GM12891 (cell line): ENCODE data around the gene NDUFAF8.

Experiments
- DNase-seq: peaks from one replicate; pipeline ENCODE4 v3.0.0; 2011; ENCODE audit warnings: low spot score; ENCODE audit not compliant: insufficient read length
- FAIRE-seq: peaks from 2 replicates; lab custom pipeline; 2011; peaks lifted over from hg19 to GRCh38; lab: Jason Lieb, UNC
- PAX5 ChIP-seq: IDR thresholded peaks from 2 replicates; pipeline ENCODE4 v1.6.1; 2011; ENCODE audit warnings: low read length, moderate library complexity, mild to moderate bottlenecking; ENCODE audit not compliant: insufficient read depth, severe bottlenecking
- POLR2A ChIP-seq: IDR thresholded peaks from 2 replicates; pipeline ENCODE4 v1.6.1; 2011; ENCODE audit warnings: low read depth, low read length, control low read depth
- POLR2AphosphoS5 ChIP-seq: IDR thresholded peaks from 2 replicates; pipeline ENCODE4 v1.6.1; 2011; ENCODE audit warnings: low read depth, low read length, control low read depth
- POU2F2 ChIP-seq: IDR thresholded peaks from 2 replicates; pipeline ENCODE4 v1.6.1; 2011; ENCODE audit warnings: low read depth, mild to moderate bottlenecking, control low read depth, low read length, moderate library complexity
- SPI1 ChIP-seq: IDR thresholded peaks from 2 replicates; pipeline ENCODE4 v1.6.1; 2011; ENCODE audit warnings: low read depth, low read length, control low read depth
- TAF1 ChIP-seq: IDR thresholded peaks from 2 replicates; pipeline ENCODE4 v1.6.1; 2011; ENCODE audit warnings: low read depth, low read length, control low read depth

The NDUFAF8 gene

GRCh38 chr17:81200695-81201580 lies 38.2 kb upstream of the NDUFAF8 start:
- peak; percentile 80 for DNase-seq
- FAIRE-seq: no peak
- TF ChIP-seq POLR2A: no peak
- TF ChIP-seq SPI1: no peak
- no peak for TF ChIP-seq POU2F2
- TF ChIP-seq POLR2AphosphoS5: no peak

GRCh38 chr17:81202318-81202717 lies 36.8 kb upstream of the NDUFAF8 start:
- FAIRE-seq (no peak), DNase-seq (no peak)
- no peak for TF ChIP-seq POLR2A
- no peak for TF ChIP-seq TAF1
- no peak for TF ChIP-seq PAX5
- no peak for TF ChIP-seq POU2F2
- no peak for TF ChIP-seq SPI1
- no peak for TF ChIP-seq POLR2AphosphoS5

- FAIRE-seq (no peak), DNase-seq (no peak)
- TF ChIP-seq TAF1: no peak
- no peak for TF ChIP-seq PAX5
- TF ChIP-seq POLR2A: no peak
- TF ChIP-seq SPI1: no peak
Observed at GRCh38 chr17:81203136-81203535, 36.0 kb upstream of the NDUFAF8 start.

- no peak for TF ChIP-seq PAX5
- no peak for TF ChIP-seq TAF1
- TF ChIP-seq POLR2AphosphoS5: no peak
- no peak for TF ChIP-seq POU2F2
- no peak for TF ChIP-seq POLR2A
- TF ChIP-seq SPI1: no peak
- FAIRE-seq (no peak), DNase-seq (no peak)
Observed at GRCh38 chr17:81204578-81204977, 34.5 kb upstream of the NDUFAF8 start.

- no peak for DNase-seq
- FAIRE-seq: no peak
- TF ChIP-seq POLR2AphosphoS5 (no peak), POU2F2 (no peak), TAF1 (no peak), SPI1 (no peak), POLR2A (no peak), PAX5 (no peak)
Observed at GRCh38 chr17:81206166-81206565, 33.0 kb upstream of the NDUFAF8 start.

- TF ChIP-seq POLR2AphosphoS5 (no peak), SPI1 (no peak), POLR2A (no peak), POU2F2 (no peak), TAF1 (no peak), PAX5 (no peak)
- no peak for DNase-seq
- FAIRE-seq: no peak
Observed at GRCh38 chr17:81206657-81207056, 32.5 kb upstream of the NDUFAF8 start.

- DNase-seq (no peak), FAIRE-seq (peak; percentile 80)
- TF ChIP-seq POU2F2 (no peak), POLR2AphosphoS5 (no peak), TAF1 (no peak), PAX5 (no peak), SPI1 (no peak), POLR2A (no peak)
Observed at GRCh38 chr17:81207610-81208581, 31.2 kb upstream of the NDUFAF8 start.

- DNase-seq (no peak), FAIRE-seq (no peak)
- TF ChIP-seq POLR2A (no peak), POLR2AphosphoS5 (no peak)
Observed at GRCh38 chr17:81208651-81209050, 30.5 kb upstream of the NDUFAF8 start.

GRCh38 chr17:81209141-81209540 lies 30.0 kb upstream of the NDUFAF8 start:
- TF ChIP-seq PAX5 (no peak), POLR2AphosphoS5 (no peak), POLR2A (no peak), TAF1 (no peak), SPI1 (no peak), POU2F2 (no peak)
- DNase-seq (no peak), FAIRE-seq (no peak)
